Gastrocnemius medialis (tissue), 4 donors: ENCODE data around the gene MOXD1. TPM values are rescaled to one million over a fixed set of nuclear protein-coding genes. Genes with fewer than 3 reads are reported as not detected.

Experiments used
- ATAC-seq, 2 donors: fragments of 150-250 bp; one replicate each; pipeline ENCODE4 v1.9.1; 2016
- DNase-seq, 2 donors: peaks; one replicate each; pipeline ENCODE4 v3.0.0-alpha.2; 2019
- H3K27ac ChIP-seq, 4 donors: fragments of 200-600 bp; sonication (generic); 1 replicate in 1 of 4; 2 replicates in 3 of 4; pipeline ENCODE4 v1.5.1; 2016 to 2018; ENCODE audit warnings: mild to moderate bottlenecking in 2 of 4, moderate library complexity in 1 of 4
- H3K27me3 ChIP-seq, 3 donors: fragments of 200-600 bp; sonication (generic) in 2 of 3; 1 replicate in 1 of 3; 2 replicates in 2 of 3; pipeline versions ENCODE4 v1.5.1 to v1.6.0; 2016 to 2019; ENCODE audit warnings: mild to moderate bottlenecking in 1 of 3, moderate library complexity in 1 of 3
- H3K36me3 ChIP-seq, 2 donors: fragments of 200-600 bp; sonication (generic) in 1 of 2; one replicate each; pipeline ENCODE4 v1.5.1; 2017 to 2018
- H3K4me1 ChIP-seq, 2 donors: fragments of 200-600 bp; sonication (generic) in 1 of 2; one replicate each; pipeline ENCODE4 v1.5.1; 2016 to 2017; ENCODE audit warnings: mild to moderate bottlenecking in 2 of 2
- H3K4me3 ChIP-seq, 4 donors: fragments of 200-600 bp; sonication (generic) in 3 of 4; 1 replicate in 1 of 4; 2 replicates in 3 of 4; pipeline ENCODE4 v1.5.1; 2016 to 2019; ENCODE audit warnings: mild to moderate bottlenecking in 2 of 4
- H3K9me3 ChIP-seq, 3 donors: fragments of 200-600 bp; sonication (generic) in 2 of 3; 1 replicate in 1 of 3; 2 replicates in 2 of 3; pipeline ENCODE4 v1.5.1; 2016 to 2019
- POLR2A ChIP-seq, 2 donors: fragments of 450-650 bp; IDR thresholded peaks; one replicate each; pipeline ENCODE4 v1.6.1; 2017; ENCODE audit warnings: antibody characterized with exemption in 2 of 2, mild to moderate bottlenecking in 2 of 2, moderate library complexity in 2 of 2
- in situ Hi-C, 4 donors: fragments of 200-750 bp; cut with MboI; loops; one replicate each; pipeline versions ENCODE4 v1.15.0 to v1.8.0; 2017; ENCODE audit warnings: low sequenced_read_pairs in 4 of 4
- intact Hi-C: fragments of 100-400 bp; cut with DNase I; formaldehyde crosslinking; loops from one replicate; pipeline ENCODE4 v1.15.1; 2023; ENCODE audit warnings: low total_unique reads
- total RNA-seq, 4 donors: library from RNA; depleted of rRNA; stranded (reverse); fragments of >200 nt; gene quantifications; one replicate each; pipeline versions ENCODE4 v1.1.0 to v1.2.3, GENCODE V29; 2016
- TF ChIP-seq, protein P1 (sequence below), 5 experiments: fragments of 450-650 bp in 3 of 5; fragments of 200-600 bp in 2 of 5; sonication (generic) in 2 of 5; IDR thresholded peaks in 4 of 5; conservative IDR thresholded peaks in 1 of 5; 1 replicate in 4 of 5; 2 replicates in 1 of 5; pipeline ENCODE4 v1.5.1; 2016 to 2019; ENCODE audit warnings: antibody characterized with exemption in 5 of 5, mild to moderate bottlenecking in 3 of 5, moderate library complexity in 3 of 5

The MOXD1 gene
- total RNA-seq, 4 donors from 2014 or later: 0.62 to 0.69 (median 0.66) TPM; not detected in 1

DNA sequence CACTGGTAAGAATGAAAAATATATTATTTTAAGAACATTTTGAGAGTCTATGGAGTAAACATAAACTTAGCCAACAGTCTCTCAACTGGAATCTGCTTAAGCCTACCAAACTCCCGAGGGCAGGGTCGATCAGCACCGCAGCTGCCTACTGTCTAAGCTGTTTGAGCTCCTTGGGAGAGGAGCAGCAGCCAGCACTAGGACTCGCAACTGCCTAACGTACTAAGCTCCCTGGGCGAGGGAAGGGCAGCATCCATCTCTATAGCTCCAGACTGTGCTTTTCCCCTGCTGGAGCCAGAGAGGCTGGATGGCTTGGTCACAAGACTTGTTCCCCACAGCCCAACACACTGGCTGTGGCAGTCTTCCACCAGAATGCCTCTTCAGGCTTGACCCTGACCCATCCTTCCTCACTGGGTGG, 96.4 kb downstream of the MOXD1 start:
- Histone ChIP-seq H3K9me3 (no peaks in the 10 kb centered on the region), H3K4me3 (no peak overlapping the region), H3K36me3 (no peaks in the 10 kb centered on the region), H3K27ac (no peak overlapping the region), H3K27me3 (no peaks in the 10 kb centered on the region), H3K4me1 (no peaks in the 10 kb centered on the region)
- no peak for DNase-seq
- TF ChIP-seq, protein P1, sequence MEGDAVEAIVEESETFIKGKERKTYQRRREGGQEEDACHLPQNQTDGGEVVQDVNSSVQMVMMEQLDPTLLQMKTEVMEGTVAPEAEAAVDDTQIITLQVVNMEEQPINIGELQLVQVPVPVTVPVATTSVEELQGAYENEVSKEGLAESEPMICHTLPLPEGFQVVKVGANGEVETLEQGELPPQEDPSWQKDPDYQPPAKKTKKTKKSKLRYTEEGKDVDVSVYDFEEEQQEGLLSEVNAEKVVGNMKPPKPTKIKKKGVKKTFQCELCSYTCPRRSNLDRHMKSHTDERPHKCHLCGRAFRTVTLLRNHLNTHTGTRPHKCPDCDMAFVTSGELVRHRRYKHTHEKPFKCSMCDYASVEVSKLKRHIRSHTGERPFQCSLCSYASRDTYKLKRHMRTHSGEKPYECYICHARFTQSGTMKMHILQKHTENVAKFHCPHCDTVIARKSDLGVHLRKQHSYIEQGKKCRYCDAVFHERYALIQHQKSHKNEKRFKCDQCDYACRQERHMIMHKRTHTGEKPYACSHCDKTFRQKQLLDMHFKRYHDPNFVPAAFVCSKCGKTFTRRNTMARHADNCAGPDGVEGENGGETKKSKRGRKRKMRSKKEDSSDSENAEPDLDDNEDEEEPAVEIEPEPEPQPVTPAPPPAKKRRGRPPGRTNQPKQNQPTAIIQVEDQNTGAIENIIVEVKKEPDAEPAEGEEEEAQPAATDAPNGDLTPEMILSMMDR (IDR thresholded peaks at IDR 0.05 in 4 of 5, conservative IDR thresholded peaks at IDR 0.05 in 1 of 5): no peak
- TF ChIP-seq POLR2A (IDR thresholded peaks at IDR 0.05): no peak
- ATAC-seq: no peak
- intact Hi-C loops: no loop called here
- in situ Hi-C loops: no loop called here

DNA sequence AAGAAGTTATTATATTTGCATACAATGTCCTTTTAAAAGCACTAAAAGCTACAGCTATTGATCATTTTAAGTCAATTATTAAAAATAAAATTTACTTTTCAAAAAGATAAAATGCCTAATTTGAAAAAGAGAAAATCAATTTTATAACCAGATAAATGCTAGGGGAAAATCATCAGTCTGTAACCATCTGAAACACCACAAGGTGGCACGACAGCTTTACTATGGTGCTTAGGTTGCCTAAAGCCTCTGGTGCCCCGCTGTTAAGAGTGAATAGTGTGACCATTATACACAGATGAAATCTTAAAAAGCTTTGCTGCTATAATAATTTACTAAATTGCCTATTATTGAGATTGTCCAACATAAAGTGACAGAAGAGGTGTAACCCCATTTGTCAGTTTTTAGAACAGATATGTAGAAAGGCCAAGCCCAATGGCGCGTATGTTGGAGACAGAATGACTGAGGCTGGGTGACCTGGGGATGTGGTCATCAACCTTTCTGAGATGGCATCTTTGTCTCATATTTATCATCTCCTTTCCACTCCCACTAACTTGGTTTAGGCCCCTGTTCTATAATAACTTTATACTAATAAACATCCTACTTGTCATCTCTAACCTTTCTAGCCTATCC, 100.8 kb downstream of the MOXD1 start:
- DNase-seq: no peak
- TF ChIP-seq, protein P1 (IDR thresholded peaks at IDR 0.05 in 4 of 5, conservative IDR thresholded peaks at IDR 0.05 in 1 of 5): peak in 2 of 5 experiments; percentile 21 to 23
- no peak for TF ChIP-seq POLR2A (IDR thresholded peaks at IDR 0.05)
- no peak for ATAC-seq
- Histone ChIP-seq H3K36me3 (no peaks in the 10 kb centered on the region), H3K27ac (no peak overlapping the region), H3K9me3 (no peaks in the 10 kb centered on the region), H3K4me3 (no peak overlapping the region), H3K4me1 (no peaks in the 10 kb centered on the region), H3K27me3 (no peaks in the 10 kb centered on the region)
- in situ Hi-C loops: no loop called here
- intact Hi-C loops: loop anchor here (1.0 kb wide), 1 partner anchor 183 kb away; no protein-coding TSS in a partner anchor

DNA sequence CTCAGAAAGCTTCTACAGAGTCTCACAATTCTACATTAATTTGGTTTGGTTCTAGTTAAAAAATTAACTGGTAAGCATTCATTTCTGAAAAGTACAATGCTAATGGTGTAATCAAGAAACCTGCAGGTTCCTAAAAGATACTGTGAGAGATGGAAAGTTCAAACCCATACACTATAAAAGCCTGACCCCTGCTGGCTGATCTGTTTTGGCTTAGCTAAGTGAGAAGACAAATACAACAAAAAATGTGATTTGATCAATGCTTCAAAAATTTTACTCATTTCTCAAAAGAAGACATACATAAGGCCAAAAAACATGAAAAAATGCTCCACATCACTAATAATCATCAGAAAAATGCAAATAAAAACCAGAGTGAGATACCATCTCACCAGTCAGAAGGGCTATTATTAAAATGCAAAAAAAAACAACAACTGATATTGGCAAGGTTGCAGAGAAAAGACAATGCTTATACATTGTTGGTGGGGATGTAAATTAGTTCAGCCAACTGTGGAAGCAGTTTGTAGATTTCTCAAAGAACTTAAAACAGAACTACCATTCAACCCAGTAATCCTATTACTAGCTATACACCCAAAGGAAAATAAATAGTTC, 102.8 kb downstream of the MOXD1 start:
- in situ Hi-C loops (no loop called here), intact Hi-C loops (loop anchor here (5.0 kb wide), 1 partner anchor 114 kb away; no protein-coding TSS in a partner anchor)
- peak in 1 of 2 donors; percentile 49 for ATAC-seq
- H3K27me3 ChIP-seq: no peaks in the 10 kb centered on the region
- H3K4me1 ChIP-seq: no peaks in the 10 kb centered on the region
- H3K27ac ChIP-seq: no peak overlapping the region
- H3K36me3 ChIP-seq: no peaks in the 10 kb centered on the region
- no peak overlapping the region for H3K4me3 ChIP-seq
- DNase-seq: no peak
- no peaks in the 10 kb centered on the region for H3K9me3 ChIP-seq
- TF ChIP-seq POLR2A (IDR thresholded peaks at IDR 0.05): no peak
- TF ChIP-seq, protein P1 (IDR thresholded peaks at IDR 0.05 in 4 of 5, conservative IDR thresholded peaks at IDR 0.05 in 1 of 5): peak in 4 of 5 experiments; percentile 11 to 54 (median 30)

DNA sequence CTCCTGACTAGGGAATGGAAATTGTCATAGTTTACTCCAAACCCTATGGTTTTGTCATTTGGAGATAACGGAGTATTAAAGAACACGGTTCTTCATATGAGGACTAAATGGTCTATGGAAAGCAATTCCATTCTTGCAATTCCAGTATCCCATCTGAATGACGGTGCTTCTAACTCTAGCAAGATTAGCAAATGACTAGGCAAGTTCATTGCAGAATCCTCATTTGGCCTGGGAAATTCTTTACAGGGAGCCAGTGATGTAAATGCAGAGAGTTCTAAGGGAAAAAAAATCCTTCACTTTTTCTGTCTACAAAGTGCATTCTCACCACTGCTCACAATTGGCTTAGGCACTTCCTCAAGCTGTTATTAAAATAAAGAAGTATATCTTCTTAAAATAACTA, 111.5 kb downstream of the MOXD1 start:
- in situ Hi-C loops: no loop called here
- Histone ChIP-seq H3K4me3 (no peak overlapping the region), H3K36me3 (no peaks in the 10 kb centered on the region), H3K27me3 (no peaks in the 10 kb centered on the region), H3K27ac (no peak overlapping the region), H3K9me3 (no peaks in the 10 kb centered on the region), H3K4me1 (peaks cover 5 to 15% of the 10 kb centered on the region in 2 donors)
- DNase-seq: no peak
- ATAC-seq: no peak
- TF ChIP-seq POLR2A (IDR thresholded peaks at IDR 0.05): no peak
- TF ChIP-seq, protein P1 (IDR thresholded peaks at IDR 0.05 in 4 of 5, conservative IDR thresholded peaks at IDR 0.05 in 1 of 5): no peak
- intact Hi-C loops: no loop called here
